ENCODE data around the gene FYN. TPM values are rescaled to one million over a fixed set of nuclear protein-coding genes. Genes with fewer than 3 reads are reported as not detected.

FYN gene
- total and polyA plus RNA-seq, 10 of the 15 experiments (the other 5 are each of a cell fraction or from before 2014, with no cell fraction given) = 51.4 to 247 (median 138) TPM

GRCh38 chr6:111892431-111892830 lies 19.2 kb upstream of the FYN start:
- no peaks in the 10 kb centered on the region for H3K27me3 ChIP-seq (replicated peaks in 1 of 2; ENCODE audit: control insufficient read depth in 2 of 2, insufficient read depth in 2 of 2, low read length in 1 of 2)
- H3K4me1 ChIP-seq (ENCODE audit: control insufficient read depth, insufficient read depth, low read length) = no peaks in the 10 kb centered on the region
- H3K27ac ChIP-seq (ENCODE audit: control insufficient read depth, insufficient read depth) = no peak overlapping the region
- in situ Hi-C loops (cut with MboI) (no loop called here), intact Hi-C loops (cut with micrococcal nuclease; ENCODE audit: unreplicated experiment) (no loop called here)
- POLR2A ChIA-PET = no interaction called here
- H3K4me3 ChIP-seq = no peak overlapping the region
- WGBS (ENCODE audit: insufficient coverage, insufficient replicate concordance, low lambda C conversion rate, missing lambda C conversion rate) = 31% methylated on average over 4 of the region's 4 CpGs
- no peak overlapping the region for H2AFZ ChIP-seq (ENCODE audit: control insufficient read depth, low read depth, low read length)
- no TSS peak for BruUV-seq (replicated peaks)
- no peak for ATAC-seq
- SMC1A ChIA-PET (ENCODE audit: uncharacterized antibody, unreplicated experiment) = interaction anchor here (1.3 kb wide), 1 partner anchor 67 kb away, joined by 3 read pairs; no protein-coding TSS in a partner anchor
- CTCF ChIA-PET = no interaction called here
- H4K20me1 ChIP-seq (ENCODE audit: control insufficient read depth, insufficient read depth) = no peaks in the 10 kb centered on the region
- DNase-seq (ENCODE audit: low read depth, low spot score) = no peak
- no peaks in the 10 kb centered on the region for H3K79me2 ChIP-seq (ENCODE audit: control insufficient read depth, insufficient read depth, low read length)
- no peaks in the 10 kb centered on the region for H3K36me3 ChIP-seq (ENCODE audit: control insufficient read depth in 2 of 2, insufficient read depth in 2 of 2, low read length in 1 of 2)
- H3K9me3 ChIP-seq (replicated peaks; ENCODE audit: control insufficient read depth, insufficient read depth, low read length) = no peaks in the 10 kb centered on the region
- no peak for FAIRE-seq
- RAD21 ChIA-PET (ENCODE audit: unreplicated experiment) = no interaction called here
- H3K9ac ChIP-seq (ENCODE audit: control insufficient read depth, insufficient read depth, low read length) = no peak overlapping the region
- no peak overlapping the region for H3K4me2 ChIP-seq (ENCODE audit: control insufficient read depth, insufficient read depth)
- no peak for TF ChIP-seq CEBPB (IDR thresholded peaks at IDR 0.05; ENCODE audit: borderline replicate concordance in 1 of 2, low read depth in 2 of 2, low read length in 2 of 2)
- no peak for TF ChIP-seq NFIC (IDR thresholded peaks at IDR 0.05; ENCODE audit: low read depth, low read length)
- no peak for TF ChIP-seq CHD4 (IDR thresholded peaks at IDR 0.05)
- no peak for TF ChIP-seq PRDM15 (CRISPR knock-in tag; IDR thresholded peaks at IDR 0.05)
- TF ChIP-seq USF2 (IDR thresholded peaks at IDR 0.05; ENCODE audit: borderline replicate concordance, low read depth, low read length) = no peak
- TF ChIP-seq ZNF24 (IDR thresholded peaks at IDR 0.05) = no peak
- TF ChIP-seq ETV6 (conservative IDR thresholded peaks at IDR 0.05 in 1 of 2, IDR thresholded peaks at IDR 0.05 in 1 of 2; ENCODE audit: borderline replicate concordance in 1 of 2, low read depth in 1 of 2) = no peak
- no peak for TF ChIP-seq ZBTB4 (CRISPR knock-in tag; IDR thresholded peaks at IDR 0.05)
